ENCODE measurements around the gene PNPLA6. TPM values are rescaled to one million over a fixed set of nuclear protein-coding genes. Genes with fewer than 3 reads are reported as not detected.

PNPLA6 gene
- polyA plus RNA-seq, 1 of the 3 experiments (the other 2 are of a cell fraction): 90.5 TPM

DNA sequence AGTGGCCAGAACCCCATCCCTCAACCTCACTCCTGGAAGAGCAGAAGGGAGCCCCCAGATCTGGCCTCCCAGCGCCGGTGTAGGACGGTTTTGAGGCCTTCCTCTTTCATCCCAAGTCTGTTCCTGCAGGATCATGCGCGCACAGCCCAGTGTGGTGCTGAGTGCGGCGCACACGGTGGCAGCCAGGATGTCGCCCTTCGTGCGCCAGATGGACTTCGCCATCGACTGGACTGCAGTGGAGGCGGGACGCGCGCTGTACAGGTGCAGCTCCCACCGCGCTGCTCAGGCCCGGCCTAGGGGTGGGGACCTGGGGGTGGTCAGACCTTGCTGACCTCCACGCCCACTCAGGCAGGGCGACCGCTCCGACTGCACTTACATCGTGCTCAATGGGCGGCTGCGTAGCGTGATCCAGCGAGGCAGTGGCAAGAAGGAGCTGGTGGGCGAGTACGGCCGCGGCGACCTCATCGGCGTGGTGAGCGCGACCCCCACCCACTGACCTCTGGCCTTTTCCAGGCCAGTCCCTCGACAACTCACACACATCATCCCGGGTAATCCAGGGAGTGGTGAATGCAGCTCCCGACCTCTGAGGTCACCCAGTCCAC is 14.8 kb downstream of the PNPLA6 start:
- H3K27ac ChIP-seq (ENCODE audit: low read depth in 2 of 2, low read length in 1 of 2): no peak overlapping the region
- peaks cover 13 to 15% of the 10 kb centered on the region in 2 experiments for H3K36me3 ChIP-seq (replicated peaks in 1 of 2; ENCODE audit: control insufficient read depth in 1 of 2, insufficient read depth in 2 of 2, low read length in 1 of 2)
- no peak overlapping the region for H3K4me2 ChIP-seq
- WGBS (ENCODE audit: low lambda C conversion rate): 90% methylated on average over 26 of the region's 41 CpGs
- DNase-seq: peak; percentile 31
- H3K4me1 ChIP-seq (ENCODE audit: control insufficient read depth in 1 of 2, insufficient read depth in 2 of 2, low read depth in 1 of 2, low read length in 1 of 2): no peaks in the 10 kb centered on the region; a peak in 1 of 4 replicates
- no peaks in the 10 kb centered on the region for H3K9me3 ChIP-seq
- H3K79me2 ChIP-seq (ENCODE audit: insufficient read depth): no peaks in the 10 kb centered on the region
- TF ChIP-seq PBX3 (IDR thresholded peaks at IDR 0.05) (no peak), ELF1 (IDR thresholded peaks at IDR 0.05) (no peak), TEAD4 (IDR thresholded peaks at IDR 0.05; ENCODE audit: borderline replicate concordance, insufficient read depth) (no peak), FOXM1 (IDR thresholded peaks at IDR 0.05; ENCODE audit: low read depth) (no peak), NRF1 (IDR thresholded peaks at IDR 0.05; ENCODE audit: low read depth, low read length) (no peak), GATA2 (CRISPR knock-in tag; IDR thresholded peaks at IDR 0.05) (no peak), RXRA (IDR thresholded peaks at IDR 0.05; ENCODE audit: borderline replicate concordance, low read depth) (no peak), MEF2A (IDR thresholded peaks at IDR 0.05; ENCODE audit: borderline replicate concordance, low read depth) (no peak), JUND (IDR thresholded peaks at IDR 0.05) (no peak)
- H3F3A ChIP-seq (replicated peaks; ENCODE audit: insufficient read depth): no peaks in the 10 kb centered on the region
- no peaks in the 10 kb centered on the region for H3K9me2 ChIP-seq
- no peaks in the 10 kb centered on the region for H3K27me3 ChIP-seq (ENCODE audit: insufficient read depth)
- ChIA-PET CTCF (interaction anchor here (1.0 to 3.2 kb wide), 2 partner anchors 18 to 131 kb away, joined by 4 to 18 read pairs; partner anchors contain the start of gene TRAPPC5), POLR2A (no interaction called here)
- H3K9ac ChIP-seq: no peak overlapping the region
- no peak overlapping the region for H2AFZ ChIP-seq (ENCODE audit: low read depth)
- no peak overlapping the region for H3K4me3 ChIP-seq (ENCODE audit: low read depth in 2 of 2, low read length in 1 of 2)
- H4K20me1 ChIP-seq (ENCODE audit: insufficient read depth): no peaks in the 10 kb centered on the region

DNA sequence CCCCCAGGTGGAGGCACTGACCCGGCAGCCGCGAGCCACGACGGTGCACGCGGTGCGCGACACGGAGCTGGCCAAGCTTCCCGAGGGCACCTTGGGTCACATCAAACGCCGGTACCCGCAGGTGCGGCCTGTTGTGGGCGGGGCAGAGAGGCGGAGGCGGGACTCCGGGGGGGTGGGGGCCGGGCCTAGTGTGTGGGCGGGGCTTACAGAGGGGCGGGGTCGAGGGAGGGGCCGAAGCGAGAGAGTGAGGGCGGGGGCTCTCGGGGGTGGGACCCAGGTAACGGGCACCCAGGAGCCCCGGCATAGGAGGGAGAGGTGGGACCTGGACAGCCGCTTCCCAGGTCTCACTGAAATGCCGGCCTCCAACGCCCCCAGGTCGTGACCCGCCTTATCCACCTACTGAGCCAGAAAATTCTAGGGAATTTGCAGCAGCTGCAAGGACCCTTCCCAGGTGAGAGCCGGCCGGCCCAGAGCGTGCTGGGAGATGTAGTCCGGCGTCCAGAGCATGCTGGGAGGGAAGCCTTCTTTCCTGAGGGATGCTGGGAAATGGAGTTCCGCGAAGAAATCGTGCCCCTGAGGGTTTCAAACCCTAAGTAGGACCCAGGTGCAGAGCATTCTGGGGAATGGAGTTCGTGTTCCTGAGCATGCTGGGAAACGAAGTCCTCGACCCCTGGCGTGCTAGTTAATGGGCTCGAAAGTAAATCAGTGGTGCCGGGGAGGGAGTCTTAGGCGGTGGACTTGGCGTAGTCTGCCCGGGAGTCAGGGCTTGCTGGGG is 15.7 kb downstream of the PNPLA6 start:
- POLR2A ChIA-PET: interaction anchor here (1.5 kb wide), 1 partner anchor 16 kb away, joined by 4 read pairs; the partner anchor contains the start of gene PNPLA6
- Histone ChIP-seq H3K79me2 (ENCODE audit: insufficient read depth) (no peaks in the 10 kb centered on the region), H3F3A (replicated peaks; ENCODE audit: insufficient read depth) (no peaks in the 10 kb centered on the region), H3K9me2 (no peaks in the 10 kb centered on the region), H3K27ac (ENCODE audit: low read depth in 2 of 2, low read length in 1 of 2) (peak overlapping the region in 1 of 2 experiments; percentile 34; a peak in 1 of 4 replicates), H3K4me2 (no peak overlapping the region), H3K4me1 (ENCODE audit: control insufficient read depth in 1 of 2, insufficient read depth in 2 of 2, low read depth in 1 of 2, low read length in 1 of 2) (no peaks in the 10 kb centered on the region; a peak in 1 of 4 replicates), H3K36me3 (replicated peaks in 1 of 2; ENCODE audit: control insufficient read depth in 1 of 2, insufficient read depth in 2 of 2, low read length in 1 of 2) (peaks cover 13 to 20% of the 10 kb centered on the region in 2 experiments), H2AFZ (ENCODE audit: low read depth) (no peak overlapping the region), H3K9ac (no peak overlapping the region), H3K27me3 (ENCODE audit: insufficient read depth) (no peaks in the 10 kb centered on the region), H3K4me3 (ENCODE audit: low read depth in 2 of 2, low read length in 1 of 2) (peak overlapping the region in 1 of 2 experiments; percentile 32; a peak in 1 of 4 replicates), H3K9me3 (no peaks in the 10 kb centered on the region), H4K20me1 (ENCODE audit: insufficient read depth) (no peaks in the 10 kb centered on the region)
- peak; percentile 98 for DNase-seq
- TF ChIP-seq CHD2 (IDR thresholded peaks at IDR 0.05; ENCODE audit: low read length, partially characterized antibody) (peak; percentile 95), RAD21 (IDR thresholded peaks at IDR 0.05; ENCODE audit: low read length) (no peak)
- CTCF ChIA-PET: interaction anchor here (1.0 to 3.2 kb wide), 2 partner anchors 17 to 130 kb away, joined by 4 to 18 read pairs; partner anchors contain the start of gene TRAPPC5
- 59% methylated on average over 22 of the region's 51 CpGs for WGBS (ENCODE audit: low lambda C conversion rate)
